Heart left ventricle (tissue), 13 donors: ENCODE measurements around the gene ARL14EP.

Source experiments
- POLR2A ChIP-seq, 2 donors: fragments of 450-650 bp; IDR thresholded peaks; one replicate each; pipeline ENCODE4 v1.6.1; 2017; ENCODE audit warnings: antibody characterized with exemption in 2 of 2, mild to moderate bottlenecking in 2 of 2, moderate library complexity in 2 of 2
- TF ChIP-seq, protein P1 (sequence below), 12 donors: fragments of 200-600 bp; sonication (generic) in 4 of 12; IDR thresholded peaks; one replicate each; pipeline versions ENCODE4 v1.5.0 to v1.8.0; 2018 to 2022; ENCODE audit warnings: antibody characterized with exemption in 12 of 12, mild to moderate bottlenecking in 5 of 12
- donor health status: ischemic (EF 13 %, LVEDD 7.1; RV severe dilation, severe dysfunction).
- donor health status: DM: no; HTN: yes; CAD: no.
- donor health status: DM: no; HTN: no; CAD: no.
- donor health status: ischemic (EF 25% LVEDD 6.9; RV normal size, moderate dysfunction).
- donor health status: ischemic (EF 25% LVEDD 5.7; RV mildly dilated, moderate dysfunction).
- donor health status: ischemic (EF 35%, LVEDD 5.7; RV mildly dilated, moderate dysfunction).
- donor health status: nonischemic (EF 11% LVEDD 7.7; RV severe dilation, severe dysfunction).
- donor health status: DM: yes; HTN: yes; CAD: no.
- donor health status: PGD.
- donor health status: ischemic (EF 29% LVEDD 5.4; RV normal size, mild dysfunction).
- donor health status: nonischemic (EF 23%, LVEDD 6.1; RV moderate dilation, normal function).

GRCh38 chr11:30344085-30344484, 21.2 kb downstream of the ARL14EP start:
- TF ChIP-seq, protein P1, sequence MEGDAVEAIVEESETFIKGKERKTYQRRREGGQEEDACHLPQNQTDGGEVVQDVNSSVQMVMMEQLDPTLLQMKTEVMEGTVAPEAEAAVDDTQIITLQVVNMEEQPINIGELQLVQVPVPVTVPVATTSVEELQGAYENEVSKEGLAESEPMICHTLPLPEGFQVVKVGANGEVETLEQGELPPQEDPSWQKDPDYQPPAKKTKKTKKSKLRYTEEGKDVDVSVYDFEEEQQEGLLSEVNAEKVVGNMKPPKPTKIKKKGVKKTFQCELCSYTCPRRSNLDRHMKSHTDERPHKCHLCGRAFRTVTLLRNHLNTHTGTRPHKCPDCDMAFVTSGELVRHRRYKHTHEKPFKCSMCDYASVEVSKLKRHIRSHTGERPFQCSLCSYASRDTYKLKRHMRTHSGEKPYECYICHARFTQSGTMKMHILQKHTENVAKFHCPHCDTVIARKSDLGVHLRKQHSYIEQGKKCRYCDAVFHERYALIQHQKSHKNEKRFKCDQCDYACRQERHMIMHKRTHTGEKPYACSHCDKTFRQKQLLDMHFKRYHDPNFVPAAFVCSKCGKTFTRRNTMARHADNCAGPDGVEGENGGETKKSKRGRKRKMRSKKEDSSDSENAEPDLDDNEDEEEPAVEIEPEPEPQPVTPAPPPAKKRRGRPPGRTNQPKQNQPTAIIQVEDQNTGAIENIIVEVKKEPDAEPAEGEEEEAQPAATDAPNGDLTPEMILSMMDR (IDR thresholded peaks at IDR 0.05) = no peak
- TF ChIP-seq POLR2A (IDR thresholded peaks at IDR 0.05) = no peak
